GM21723 (cell line): ENCODE results near the gene CD226.
"Not testable (repeated sequence)": the region's sequence is repeated elsewhere in the genome, so short reads cannot be mapped to it uniquely, and the experiment has no call there.

Source experiments
- ATAC-seq: cut with Tn5 transposase; IDR thresholded peaks from one replicate; pipeline ENCODE4 v1.9.1; 2021; ENCODE audit warnings: mild to moderate bottlenecking, moderate library complexity; ENCODE audit not compliant: unreplicated experiment

CD226 gene

DNA sequence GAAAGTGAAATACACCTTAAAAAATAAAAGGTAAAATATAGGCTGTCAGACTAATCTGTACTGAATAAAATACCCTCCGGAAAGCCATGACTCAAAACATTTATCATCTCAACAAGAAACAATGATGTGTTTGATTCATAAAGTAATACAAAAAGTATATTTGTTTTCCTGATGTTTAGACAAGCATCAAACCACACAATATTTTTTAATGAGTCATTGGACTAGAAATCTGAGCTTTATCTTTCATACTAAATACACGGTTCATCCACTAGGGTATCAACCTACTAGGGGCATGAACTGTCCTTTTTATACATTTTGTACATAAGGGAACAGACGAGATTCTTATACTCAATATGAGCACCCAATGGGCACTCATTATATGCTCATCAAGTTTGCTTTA lies 31.3 kb downstream of the CD226 start:
- ATAC-seq: no peak

DNA sequence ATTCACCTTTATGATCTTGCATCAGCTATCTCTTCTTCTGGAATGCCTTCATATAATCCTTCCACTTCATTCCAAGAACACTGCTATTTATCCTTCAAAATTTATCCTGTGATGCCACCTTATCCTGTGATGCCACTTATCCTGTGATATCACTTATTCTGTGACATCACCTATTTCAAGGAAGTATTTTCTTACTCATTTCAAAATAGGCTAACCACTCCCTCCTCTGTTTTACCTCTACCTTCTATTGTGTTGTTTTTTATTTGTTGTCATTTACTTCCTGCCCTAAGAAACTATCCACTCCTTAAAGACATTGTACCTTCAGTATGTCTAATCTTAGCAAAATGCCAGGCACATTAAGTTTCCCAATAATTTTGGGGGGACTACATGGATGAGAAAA lies 38.8 kb downstream of the CD226 start:
- ATAC-seq: no peak

GRCh38 chr18:69906765-69907164 lies 40.9 kb downstream of the CD226 start:
- no peak for ATAC-seq

- no peak for ATAC-seq
These were observed 46.7 kb downstream of the CD226 start for GRCh38 chr18:69900941-69901340.

GRCh38 chr18:69899154-69899923 lies 48.3 kb downstream of the CD226 start:
- ATAC-seq: not testable (repeated sequence)

GRCh38 chr18:69898241-69898861 lies 49.3 kb downstream of the CD226 start:
- ATAC-seq: peak; percentile 56

DNA sequence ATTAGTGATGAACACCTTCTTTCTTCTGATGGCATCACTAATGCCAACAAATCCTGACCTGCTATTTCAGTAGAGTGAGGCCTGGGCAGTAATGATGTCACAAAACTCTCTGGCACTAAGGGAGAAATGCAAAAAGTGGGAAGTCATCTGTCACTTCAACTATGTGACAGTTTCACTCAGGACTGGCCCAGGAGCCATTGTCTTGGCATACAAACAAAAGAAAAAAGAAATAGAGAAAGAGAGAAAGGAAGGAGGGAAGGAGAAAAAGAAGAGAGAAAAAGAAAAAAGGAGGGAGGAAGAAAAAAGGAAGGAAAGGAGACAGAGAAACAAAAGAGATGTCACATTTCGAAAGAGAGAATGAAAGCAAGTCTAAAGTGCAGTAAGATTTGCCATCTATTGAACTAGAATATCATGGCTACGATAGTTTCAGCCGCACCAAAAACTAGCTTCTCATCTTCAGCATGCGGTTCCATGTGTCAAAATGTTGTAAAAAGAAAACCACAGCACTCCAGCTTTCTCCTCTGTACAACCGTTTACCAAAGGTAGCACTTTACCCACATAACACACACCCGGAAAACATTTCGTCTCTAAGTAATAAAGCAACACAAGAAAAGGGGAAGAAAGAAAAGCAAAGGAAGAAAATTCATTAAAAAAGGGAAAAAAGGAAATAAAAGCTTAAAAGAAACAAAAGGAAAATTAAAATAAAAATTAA lies 50.1 kb downstream of the CD226 start:
- ATAC-seq: peak; percentile 46

DNA sequence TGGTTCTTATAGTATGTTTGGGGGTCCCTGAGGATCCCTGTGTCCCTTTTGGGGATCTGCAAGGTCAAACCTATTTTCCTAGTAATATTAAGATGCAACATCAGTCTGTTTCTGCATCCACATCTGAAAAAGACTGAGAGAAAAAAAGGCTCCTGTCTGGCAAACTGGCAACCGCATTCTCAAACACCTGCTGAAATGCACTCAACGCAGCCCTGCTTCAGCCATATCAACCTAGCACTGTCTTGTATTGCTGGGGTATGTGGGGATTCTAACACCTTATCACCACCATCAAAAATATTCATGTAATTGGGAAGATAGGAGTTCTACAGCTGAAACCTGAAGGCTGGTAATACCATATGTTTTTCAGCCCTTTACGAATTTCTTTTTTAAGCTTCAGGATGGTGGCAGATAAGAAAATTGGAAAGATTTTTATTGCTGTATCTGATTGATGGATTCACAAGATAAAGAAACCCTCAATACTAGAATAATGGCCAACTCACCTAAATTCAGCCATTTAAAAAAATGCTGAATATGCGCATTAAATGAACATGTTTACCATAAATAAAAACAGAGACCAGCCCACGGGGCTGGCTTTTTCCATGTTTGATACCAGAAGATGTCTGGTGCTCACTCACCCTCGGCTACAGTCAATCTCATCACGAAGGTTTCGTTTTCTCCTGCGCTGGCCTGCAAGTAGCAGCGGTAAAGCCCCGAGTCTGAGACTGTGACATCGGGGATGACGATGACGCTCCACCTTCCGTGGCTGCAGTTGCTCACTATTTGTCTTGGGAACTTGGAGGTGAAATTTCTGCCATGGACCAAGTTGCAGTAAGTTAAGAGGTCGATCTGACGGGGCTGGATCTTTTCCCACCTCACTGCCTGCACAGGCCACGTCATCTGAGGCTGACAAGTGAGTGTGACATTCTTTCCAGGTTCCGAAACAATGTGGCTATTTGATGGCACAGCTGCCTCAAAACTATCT lies 52.3 kb downstream of the CD226 start:
- no peak for ATAC-seq

DNA sequence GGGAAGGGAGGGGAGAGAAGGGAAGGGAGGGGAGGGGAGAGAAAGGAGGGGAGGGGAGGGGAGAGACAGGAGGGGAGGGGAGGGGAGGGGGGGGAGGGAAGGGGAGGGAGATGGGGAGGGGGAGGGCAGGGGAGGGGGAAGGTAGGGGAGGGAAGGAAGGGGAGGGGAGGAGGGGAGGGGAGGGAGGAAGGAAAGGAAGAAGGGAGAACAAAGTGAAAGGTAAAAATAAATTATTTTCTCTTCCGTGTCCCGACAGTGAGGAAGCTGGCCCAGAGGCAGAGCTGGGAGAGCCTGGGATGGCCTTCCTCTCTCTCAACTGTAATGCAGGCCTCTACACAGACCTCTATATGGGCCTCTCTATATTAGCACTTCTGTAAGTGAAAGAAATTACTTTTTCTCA lies 53.2 kb downstream of the CD226 start:
- ATAC-seq: no peak

DNA sequence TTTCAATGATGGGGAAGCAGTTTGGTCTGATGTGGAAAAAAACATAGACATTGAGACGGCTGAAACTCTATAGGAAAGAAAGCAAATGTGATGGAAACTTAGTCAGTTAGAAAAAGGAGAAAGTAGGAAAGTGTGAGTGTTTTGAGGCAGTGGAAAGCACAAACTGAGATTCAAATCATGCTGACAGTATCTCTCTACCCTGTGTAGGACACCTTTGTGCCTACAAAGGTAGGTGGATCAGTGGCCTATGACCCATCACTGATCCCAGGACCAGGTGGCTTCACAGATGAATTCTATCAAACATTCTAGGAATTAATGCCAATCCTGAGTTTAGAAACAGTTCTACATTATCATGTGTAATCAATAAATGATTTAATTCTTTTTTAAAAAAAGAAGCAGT lies 57.1 kb downstream of the CD226 start:
- ATAC-seq: no peak

DNA sequence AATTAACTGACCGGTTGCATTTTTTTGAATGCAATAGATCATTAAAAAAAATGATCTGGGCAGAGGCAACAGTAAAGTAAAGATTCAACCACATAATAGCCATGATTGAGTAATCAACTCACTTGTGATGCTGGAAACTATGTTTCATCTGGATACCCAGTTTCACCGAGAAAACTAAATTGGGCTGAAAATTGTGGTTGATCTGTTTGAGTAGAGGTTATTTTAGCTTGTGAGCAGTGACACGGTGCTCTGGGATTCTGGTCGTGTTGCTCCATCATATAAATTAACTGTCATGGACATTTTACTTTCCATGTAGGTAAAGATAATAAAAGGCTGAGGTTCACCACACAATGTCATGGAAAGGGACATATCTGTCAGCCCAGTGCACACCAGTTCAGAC lies 58.7 kb downstream of the CD226 start:
- ATAC-seq: no peak

DNA sequence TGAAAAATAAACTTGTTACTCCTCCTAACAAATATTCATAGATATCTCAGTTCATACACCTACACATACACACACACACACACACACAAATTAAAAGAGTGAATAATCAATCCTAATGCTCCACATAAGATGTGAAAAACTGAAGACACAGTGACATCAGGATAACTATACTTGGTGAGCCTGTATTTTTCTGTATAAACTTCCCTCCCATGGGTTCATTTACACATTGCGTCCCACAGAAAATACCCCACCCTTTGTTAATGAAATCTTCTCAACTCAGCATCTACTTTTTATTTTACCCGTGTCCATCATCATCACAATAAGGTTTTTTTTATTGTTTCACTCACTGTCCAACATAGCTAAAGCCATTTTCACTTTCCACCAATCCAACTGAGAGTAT lies 60.4 kb downstream of the CD226 start:
- no peak for ATAC-seq

- peak; percentile 78 for ATAC-seq
These were observed 61.7 kb downstream of the CD226 start for GRCh38 chr18:69885841-69886531.

DNA sequence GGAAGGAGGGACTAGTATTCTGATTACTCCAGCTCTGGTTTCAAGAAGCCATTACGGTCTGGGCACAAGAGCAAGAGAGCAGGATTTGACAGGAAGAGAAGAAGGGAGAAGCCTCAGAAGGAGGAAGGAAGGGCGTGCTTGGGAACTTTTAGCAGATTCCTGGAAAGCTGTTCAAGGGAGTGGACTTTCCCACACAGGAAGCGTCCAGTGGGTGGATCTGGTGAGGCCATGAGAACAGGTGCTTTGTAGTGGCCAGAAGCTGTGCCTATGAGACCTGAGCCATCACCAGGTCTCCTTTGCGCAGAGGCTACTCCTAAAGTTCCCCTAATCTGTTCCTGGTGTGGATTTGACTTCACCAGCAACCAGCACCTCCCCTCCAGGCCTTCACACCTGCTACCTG lies 62.3 kb downstream of the CD226 start:
- no peak for ATAC-seq

- ATAC-seq: no peak
These were observed 63.9 kb downstream of the CD226 start for GRCh38 chr18:69883781-69884180.

DNA sequence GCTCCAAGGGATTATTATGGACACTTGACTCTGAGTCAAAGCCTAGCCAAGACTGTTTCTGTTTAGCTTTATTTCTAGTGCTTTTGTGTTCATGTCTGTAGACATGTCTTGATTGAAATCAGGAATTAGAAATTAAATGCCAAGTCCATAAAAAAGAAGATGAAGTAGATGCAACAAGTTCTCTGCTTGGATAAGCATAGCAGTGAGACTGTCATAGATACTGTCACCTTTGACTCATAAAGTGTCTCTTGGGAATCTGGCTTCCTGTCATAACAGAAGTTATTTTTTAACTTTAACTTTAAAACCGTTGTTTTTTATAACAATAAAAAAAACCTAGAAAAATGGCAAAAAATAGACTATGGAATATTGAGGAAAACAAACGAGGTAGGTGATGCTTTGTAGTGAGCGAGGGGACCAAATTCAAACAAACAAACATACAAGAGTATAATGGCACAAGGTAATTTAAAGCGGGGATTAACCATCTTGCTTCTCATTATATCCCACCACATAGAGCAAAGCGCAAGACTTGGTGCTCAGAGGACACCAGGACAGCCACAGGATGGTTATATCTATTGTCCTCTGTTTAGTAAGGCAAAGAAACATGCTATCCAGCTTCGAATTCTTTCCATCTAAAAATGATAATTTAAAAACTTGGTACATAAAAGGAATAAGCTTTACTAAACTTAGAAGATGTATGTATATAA lies 64.6 kb downstream of the CD226 start:
- ATAC-seq: peak; percentile 31

DNA sequence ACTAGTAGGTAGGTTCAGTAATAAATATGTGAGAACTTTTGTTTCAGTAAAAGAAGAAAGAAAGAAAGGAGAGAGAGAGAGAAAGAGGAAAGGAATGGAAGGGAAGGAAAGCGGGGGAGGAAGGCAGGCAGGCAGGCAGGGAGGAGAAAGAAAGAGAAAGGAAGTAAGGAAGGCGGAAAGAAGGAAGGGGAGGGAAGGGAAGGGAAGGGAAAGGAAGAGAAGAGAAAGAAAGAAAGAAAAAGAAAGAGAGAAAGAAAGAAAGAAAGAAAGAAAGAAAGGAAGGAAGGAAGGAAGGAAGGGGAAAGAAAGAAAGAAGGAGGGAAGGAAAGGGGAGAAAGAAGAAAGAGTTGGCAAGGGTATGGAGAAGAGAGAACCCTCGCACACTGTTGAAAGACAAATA lies 67.6 kb downstream of the CD226 start:
- no peak for ATAC-seq

DNA sequence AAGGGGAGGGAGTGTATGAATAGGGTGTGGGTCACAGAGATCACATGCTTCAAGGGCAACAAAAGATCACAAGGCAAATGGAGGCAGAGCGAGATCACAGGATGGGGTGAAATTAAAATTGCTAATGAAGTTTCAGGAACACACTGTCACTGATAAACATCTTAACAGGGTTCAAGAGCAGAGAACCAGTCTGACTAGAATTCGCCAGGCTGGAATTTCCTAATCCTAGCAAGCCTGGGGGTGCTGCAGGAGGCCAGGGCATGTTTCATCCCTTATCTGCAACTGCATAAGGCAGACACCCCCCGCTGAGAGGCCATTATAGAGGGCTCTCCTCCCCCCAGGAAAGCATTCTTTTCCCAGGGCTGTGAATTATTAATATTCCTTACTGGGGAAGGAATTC lies 68.6 kb downstream of the CD226 start:
- not testable (repeated sequence) for ATAC-seq

DNA sequence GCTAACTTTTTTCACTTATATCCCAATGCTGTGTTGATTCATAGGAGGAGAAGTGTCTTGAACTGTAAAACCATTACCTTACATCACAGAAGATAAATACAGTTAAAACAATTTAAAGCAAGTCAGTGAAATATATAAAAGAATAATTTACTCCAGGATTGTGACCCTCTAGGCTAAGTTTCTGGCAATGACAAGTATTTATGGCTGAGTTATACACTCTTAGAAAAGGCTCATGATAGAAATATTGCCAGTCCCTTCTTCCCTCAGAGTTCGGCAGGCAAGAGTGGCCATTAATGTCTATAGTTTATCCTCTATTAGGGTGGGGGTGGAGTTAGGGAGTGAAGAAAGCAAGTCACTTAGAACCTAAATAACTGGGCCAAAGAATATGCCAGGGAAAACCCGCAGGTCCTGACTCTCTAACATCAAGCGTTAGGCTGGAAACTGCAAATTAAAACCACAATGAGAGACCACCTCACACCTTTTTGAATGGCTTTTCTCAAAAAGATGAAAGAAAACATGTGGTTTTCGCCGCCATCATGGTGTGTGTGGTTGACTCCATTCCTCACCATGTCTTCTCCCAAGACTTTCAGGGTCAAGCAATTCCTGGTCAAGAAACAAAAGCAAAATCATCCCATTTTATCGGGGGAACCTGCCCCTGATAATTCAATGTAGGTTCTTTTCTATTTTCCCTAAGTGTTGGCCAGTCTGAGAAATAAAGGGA lies 69.3 kb downstream of the CD226 start:
- no peak for ATAC-seq
